GM12864 (cell line): ENCODE results near the gene GDF9.

ENCODE experiments used
- DNase-seq: peaks from one replicate; pipeline ENCODE4 v3.0.0-alpha.2; 2011; ENCODE audit warnings: low read depth
- H3K4me3 ChIP-seq: 2 replicates; pipeline ENCODE4 v1.5.1; 2011; ENCODE audit warnings: mild to moderate bottlenecking, low read depth, low read length, control low read depth
- TF ChIP-seq, protein P1 (sequence below): IDR thresholded peaks from 2 replicates; pipeline ENCODE4 v1.5.1; 2011; ENCODE audit warnings: low read depth, mild to moderate bottlenecking, moderate library complexity, low read length, control low read depth, inconsistent platforms; ENCODE audit errors: missing control alignments

The GDF9 gene

DNA sequence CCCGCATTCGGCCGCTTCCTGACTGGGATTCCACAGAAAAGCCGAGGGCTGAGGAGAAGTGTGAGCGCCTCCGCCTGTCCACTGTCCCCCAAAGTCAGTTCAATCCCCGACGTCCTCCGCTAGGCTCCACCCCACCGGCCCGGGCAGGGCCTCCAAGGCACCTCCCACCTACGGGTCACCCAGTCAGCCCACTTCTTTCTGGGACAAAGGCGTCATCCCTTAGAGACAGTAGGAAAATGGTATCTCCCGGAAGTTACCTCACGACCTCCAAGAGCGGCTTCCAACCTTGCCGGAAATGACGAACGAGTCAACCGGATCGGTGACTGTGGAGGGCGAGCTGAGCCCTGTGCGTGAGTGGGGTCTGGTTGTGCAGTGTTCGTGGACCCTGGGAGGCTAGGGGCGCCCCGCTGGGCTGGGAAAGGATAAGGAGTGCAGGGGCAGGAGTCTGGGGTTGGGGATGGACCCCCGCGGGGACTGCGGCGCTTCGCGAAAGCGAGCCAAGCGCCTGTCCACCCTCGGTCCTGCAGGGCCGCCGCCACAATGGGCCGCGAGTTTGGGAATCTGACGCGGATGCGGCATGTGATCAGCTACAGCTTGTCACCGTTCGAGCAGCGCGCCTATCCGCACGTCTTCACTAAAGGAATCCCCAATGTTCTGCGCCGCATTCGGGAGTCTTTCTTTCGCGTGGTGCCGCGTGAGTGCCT is at the start of gene GDF9, which contains the start of gene UQCRQ:
Gene GDF9, minus strand, starts transcription at position 128 of the 704 bp plus-strand sequence. CDS start 1,936 bp downstream, outside the sequence.
Gene UQCRQ, plus strand, starts transcription at position 301 of the 704 bp plus-strand sequence. Its CDS starts 240 bp downstream, at position 541.
- H3K4me3 ChIP-seq: peak within 1 kb of the TSS; percentile 73
- TF ChIP-seq, protein P1, sequence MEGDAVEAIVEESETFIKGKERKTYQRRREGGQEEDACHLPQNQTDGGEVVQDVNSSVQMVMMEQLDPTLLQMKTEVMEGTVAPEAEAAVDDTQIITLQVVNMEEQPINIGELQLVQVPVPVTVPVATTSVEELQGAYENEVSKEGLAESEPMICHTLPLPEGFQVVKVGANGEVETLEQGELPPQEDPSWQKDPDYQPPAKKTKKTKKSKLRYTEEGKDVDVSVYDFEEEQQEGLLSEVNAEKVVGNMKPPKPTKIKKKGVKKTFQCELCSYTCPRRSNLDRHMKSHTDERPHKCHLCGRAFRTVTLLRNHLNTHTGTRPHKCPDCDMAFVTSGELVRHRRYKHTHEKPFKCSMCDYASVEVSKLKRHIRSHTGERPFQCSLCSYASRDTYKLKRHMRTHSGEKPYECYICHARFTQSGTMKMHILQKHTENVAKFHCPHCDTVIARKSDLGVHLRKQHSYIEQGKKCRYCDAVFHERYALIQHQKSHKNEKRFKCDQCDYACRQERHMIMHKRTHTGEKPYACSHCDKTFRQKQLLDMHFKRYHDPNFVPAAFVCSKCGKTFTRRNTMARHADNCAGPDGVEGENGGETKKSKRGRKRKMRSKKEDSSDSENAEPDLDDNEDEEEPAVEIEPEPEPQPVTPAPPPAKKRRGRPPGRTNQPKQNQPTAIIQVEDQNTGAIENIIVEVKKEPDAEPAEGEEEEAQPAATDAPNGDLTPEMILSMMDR: no peak
- peak; percentile 100 for DNase-seq

- H3K4me3 ChIP-seq: no peak overlapping the region
- no peak for DNase-seq
- TF ChIP-seq, protein P1: no peak
These were observed 49.4 kb upstream of the GDF9 start for GRCh38 chr5:132915681-132916080.

GRCh38 chr5:132909702-132910101 is 43.4 kb upstream of the GDF9 start:
- H3K4me3 ChIP-seq: no peak overlapping the region
- no peak for DNase-seq
- TF ChIP-seq, protein P1: no peak

DNA sequence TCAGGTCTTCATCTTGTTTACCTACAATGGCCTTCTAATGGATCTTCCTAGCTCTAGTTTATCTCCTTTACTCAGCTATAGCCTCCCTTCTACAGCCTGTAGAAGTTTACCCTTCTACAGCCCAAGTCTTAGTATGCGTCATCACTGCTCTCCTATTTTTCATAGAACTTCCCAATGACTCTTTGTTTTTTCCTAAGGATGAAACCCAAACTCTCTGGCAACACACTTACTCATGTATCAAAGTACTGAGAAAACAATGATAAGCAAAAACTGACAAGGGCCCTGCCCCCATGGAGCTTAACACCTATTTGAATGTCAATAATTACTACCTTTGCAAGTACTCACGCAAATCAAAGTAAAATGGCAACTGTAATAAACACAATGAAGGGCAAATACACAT is 40.9 kb upstream of the GDF9 start:
- TF ChIP-seq, protein P1: no peak
- no peak for DNase-seq
- no peak overlapping the region for H3K4me3 ChIP-seq

DNA sequence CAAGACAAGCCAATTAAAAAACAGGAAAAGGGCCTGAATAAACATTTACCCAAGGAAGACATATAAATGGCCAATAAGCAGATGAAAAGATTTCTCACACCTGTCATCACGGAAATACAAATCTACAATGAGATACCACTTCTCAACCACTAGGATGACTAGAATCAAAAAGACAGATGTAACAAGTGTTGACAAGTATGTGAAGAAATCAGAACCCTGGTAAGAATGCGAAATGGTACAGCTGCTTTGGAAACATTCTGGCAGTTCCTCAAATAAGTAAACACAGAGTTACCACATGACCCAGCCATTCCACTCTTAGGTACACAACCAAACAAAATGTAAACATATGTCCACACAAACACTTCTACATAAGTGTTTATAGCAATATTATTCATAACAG is 39.7 kb upstream of the GDF9 start:
- H3K4me3 ChIP-seq: no peak overlapping the region
- TF ChIP-seq, protein P1: no peak
- DNase-seq: no peak

GRCh38 chr5:132901730-132902129 is 35.5 kb upstream of the GDF9 start:
- TF ChIP-seq, protein P1: no peak
- DNase-seq: no peak
- no peak overlapping the region for H3K4me3 ChIP-seq

- no peak overlapping the region for H3K4me3 ChIP-seq
- DNase-seq: no peak
- TF ChIP-seq, protein P1: no peak
These were observed 34.8 kb upstream of the GDF9 start for GRCh38 chr5:132901036-132901435.
